GM12878 (cell line): ENCODE data around the gene USP47.

Source experiments
- POLR2A ChIP-seq: IDR thresholded peaks from 2 replicates; pipeline ENCODE4 v1.6.1; 2011; ENCODE audit warnings: low read depth, mild to moderate bottlenecking, low read length
- YY1 ChIP-seq: IDR thresholded peaks from 2 replicates; pipeline ENCODE4 v1.6.1; 2011; ENCODE audit warnings: low read depth, mild to moderate bottlenecking, low read length
- TF ChIP-seq, protein P1 (sequence below): IDR thresholded peaks from 2 replicates; pipeline ENCODE4 v1.6.1; 2012; ENCODE audit warnings: low read depth, low read length, improper control_type of control experiment

DNA sequence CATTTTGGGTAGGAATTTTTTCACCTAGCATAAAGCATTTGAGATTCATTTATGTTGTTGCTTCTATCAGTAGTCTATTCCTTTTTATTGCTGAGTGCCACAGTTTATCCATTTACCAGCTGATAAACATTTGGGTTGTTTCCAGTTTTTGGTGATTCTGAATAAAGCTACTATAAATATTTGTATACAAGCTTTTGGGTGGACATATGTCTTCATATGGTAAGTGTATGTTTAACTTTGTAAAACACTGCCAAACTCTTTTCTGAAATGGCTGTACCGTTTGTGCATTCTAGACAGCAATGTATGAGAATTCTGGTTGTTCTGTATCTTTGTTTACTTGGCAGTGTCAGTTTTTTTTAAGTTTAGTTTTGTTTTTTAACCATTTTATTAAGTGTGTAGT lies 16.9 kb downstream of the USP47 start:
- TF ChIP-seq, protein P1, sequence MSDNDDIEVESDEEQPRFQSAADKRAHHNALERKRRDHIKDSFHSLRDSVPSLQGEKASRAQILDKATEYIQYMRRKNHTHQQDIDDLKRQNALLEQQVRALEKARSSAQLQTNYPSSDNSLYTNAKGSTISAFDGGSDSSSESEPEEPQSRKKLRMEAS: no peak
- no peak for TF ChIP-seq YY1
- no peak for TF ChIP-seq POLR2A
